Nephron progenitor cell (in vitro differentiated cells): Measurements from ENCODE around the gene KCTD19.

Experiments
- DNase-seq: peaks from one replicate; pipeline ENCODE4 v3.0.0; 2021
- H3K27ac Mint-ChIP-seq: 2 replicates; pipeline ENCODE4 v1.8.0; 2021; ENCODE audit warnings: mild to moderate bottlenecking, moderate library complexity, mixed read lengths
- H3K27me3 Mint-ChIP-seq: 2 replicates; pipeline ENCODE4 v1.8.0; 2021; ENCODE audit warnings: mild to moderate bottlenecking, low read depth, mixed read lengths; ENCODE audit not compliant: poor library complexity
- H3K36me3 Mint-ChIP-seq: 2 replicates; pipeline ENCODE4 v1.8.0; 2021; ENCODE audit warnings: low read depth, mixed read lengths
- H3K4me1 Mint-ChIP-seq: 2 replicates; pipeline ENCODE4 v1.8.0; 2021; ENCODE audit warnings: mixed read lengths
- H3K4me3 Mint-ChIP-seq: 2 replicates; pipeline ENCODE4 v1.8.0; 2021; ENCODE audit warnings: mild to moderate bottlenecking, moderate library complexity, mixed read lengths
- H3K9me3 Mint-ChIP-seq: 2 replicates; pipeline ENCODE4 v1.8.0; 2021; ENCODE audit warnings: mild to moderate bottlenecking, moderate library complexity, mixed read lengths
- CTCF ChIP-seq: fragments of 200-600 bp; sonication (generic); IDR thresholded peaks from 2 replicates; pipeline ENCODE4 v1.5.0; 2021; ENCODE audit warnings: antibody characterized with exemption

KCTD19 gene

GRCh38 chr16:67264866-67265265 is 61.7 kb downstream of the KCTD19 start:
- TF ChIP-seq CTCF = no peak
- H3K4me3 Mint-ChIP-seq = no peak overlapping the region
- DNase-seq = no peak
- peaks cover 36% of the 10 kb centered on the region for H3K27me3 Mint-ChIP-seq
- no peaks in the 10 kb centered on the region for H3K36me3 Mint-ChIP-seq
- H3K9me3 Mint-ChIP-seq = no peaks in the 10 kb centered on the region
- H3K4me1 Mint-ChIP-seq = peaks cover 11% of the 10 kb centered on the region
- no peak overlapping the region for H3K27ac Mint-ChIP-seq

- no peaks in the 10 kb centered on the region for H3K36me3 Mint-ChIP-seq
- no peak for TF ChIP-seq CTCF
- H3K4me1 Mint-ChIP-seq = peaks cover 16% of the 10 kb centered on the region
- no peak overlapping the region for H3K27ac Mint-ChIP-seq
- no peak for DNase-seq
- H3K4me3 Mint-ChIP-seq = no peak overlapping the region
- H3K27me3 Mint-ChIP-seq = peaks cover 39% of the 10 kb centered on the region
- H3K9me3 Mint-ChIP-seq = no peaks in the 10 kb centered on the region
These were observed 62.3 kb downstream of the KCTD19 start for GRCh38 chr16:67264277-67264676.

- no peak for DNase-seq
- peaks cover 36% of the 10 kb centered on the region for H3K27me3 Mint-ChIP-seq
- H3K4me3 Mint-ChIP-seq = no peak overlapping the region
- H3K27ac Mint-ChIP-seq = no peak overlapping the region
- no peaks in the 10 kb centered on the region for H3K9me3 Mint-ChIP-seq
- TF ChIP-seq CTCF = no peak
- H3K36me3 Mint-ChIP-seq = no peaks in the 10 kb centered on the region
- peaks cover 16% of the 10 kb centered on the region for H3K4me1 Mint-ChIP-seq
These were observed 63.3 kb downstream of the KCTD19 start for GRCh38 chr16:67263201-67263600.

- H3K9me3 Mint-ChIP-seq = no peaks in the 10 kb centered on the region
- no peak overlapping the region for H3K27ac Mint-ChIP-seq
- H3K4me1 Mint-ChIP-seq = peaks cover 16% of the 10 kb centered on the region
- no peaks in the 10 kb centered on the region for H3K36me3 Mint-ChIP-seq
- peak; percentile 52 for TF ChIP-seq CTCF
- DNase-seq = no peak
- no peak overlapping the region for H3K4me3 Mint-ChIP-seq
- H3K27me3 Mint-ChIP-seq = peaks cover 38% of the 10 kb centered on the region
These were observed 66.0 kb downstream of the KCTD19 start for GRCh38 chr16:67260426-67261063.

GRCh38 chr16:67259705-67260104 is 66.8 kb downstream of the KCTD19 start:
- Mint-ChIP-seq H3K9me3 (no peaks in the 10 kb centered on the region), H3K4me1 (peaks cover 20% of the 10 kb centered on the region), H3K36me3 (no peaks in the 10 kb centered on the region), H3K27ac (no peak overlapping the region), H3K4me3 (no peak overlapping the region), H3K27me3 (peaks cover 39% of the 10 kb centered on the region)
- no peak for TF ChIP-seq CTCF
- DNase-seq = no peak

- peaks cover 29% of the 10 kb centered on the region for H3K27me3 Mint-ChIP-seq
- H3K4me3 Mint-ChIP-seq = no peak overlapping the region
- no peak overlapping the region for H3K27ac Mint-ChIP-seq
- H3K4me1 Mint-ChIP-seq = peaks cover 20% of the 10 kb centered on the region
- DNase-seq = no peak
- no peaks in the 10 kb centered on the region for H3K9me3 Mint-ChIP-seq
- no peak for TF ChIP-seq CTCF
- no peaks in the 10 kb centered on the region for H3K36me3 Mint-ChIP-seq
These were observed 68.2 kb downstream of the KCTD19 start for GRCh38 chr16:67258161-67258835.
